Activated B cell treated with CpG ODN at 0.5 μM for 24 hours (primary cell): ENCODE data around the gene NOL4L. TPM values are rescaled to one million over a fixed set of nuclear protein-coding genes. Genes with fewer than 3 reads are reported as not detected.

ENCODE experiments used
- ATAC-seq: fragments of 200-7000 bp; cut with Tn5 transposase; one replicate; pipeline ENCODE4 v1.10.0; 2021; ENCODE audit warnings: low read depth, mild to moderate bottlenecking, moderate library complexity
- CTCF ChIA-PET: fragments of 350-600 bp; sonication (Branson Sonifier 250); formaldehyde crosslinking; loops from one replicate; lab custom pipeline; 2021; ENCODE audit warnings: antibody characterized with exemption; lab: Charles Lee
- POLR2A ChIA-PET: fragments of 350-600 bp; sonication (Branson Sonifier 250); formaldehyde crosslinking; loops from one replicate; lab custom pipeline; 2021; ENCODE audit warnings: antibody characterized with exemption; lab: Charles Lee
- DNase-seq: peaks from one replicate; pipeline ENCODE4 v3.0.0; 2022
- H3K27ac Mint-ChIP-seq: one replicate; pipeline ENCODE4 v1.8.0; 2020; ENCODE audit warnings: mixed read lengths
- H3K27me3 Mint-ChIP-seq: one replicate; pipeline ENCODE4 v1.8.0; 2021; ENCODE audit warnings: mixed read lengths
- H3K36me3 Mint-ChIP-seq: one replicate; pipeline ENCODE4 v1.8.0; 2021; ENCODE audit warnings: low read depth, mixed read lengths
- H3K4me1 Mint-ChIP-seq: one replicate; pipeline ENCODE4 v1.8.0; 2021; ENCODE audit warnings: mixed read lengths
- H3K4me3 Mint-ChIP-seq: one replicate; pipeline ENCODE4 v1.8.0; 2020; ENCODE audit warnings: mild to moderate bottlenecking, mixed read lengths
- H3K9me3 Mint-ChIP-seq: one replicate; pipeline ENCODE4 v1.8.0; 2020; ENCODE audit warnings: mixed read lengths
- CTCF ChIP-seq: fragments of 200-600 bp; IDR thresholded peaks from one replicate; pipeline ENCODE4 v1.8.0; 2022; ENCODE audit warnings: antibody characterized with exemption, mild to moderate bottlenecking
- intact Hi-C: fragments of 100-400 bp; cut with micrococcal nuclease; formaldehyde crosslinking; loops from one replicate; pipeline ENCODE4 v1.15.1; 2024
- total RNA-seq: library from RNA; stranded (reverse); gene quantifications from 2 replicates; pipeline ENCODE4 v1.2.3, GENCODE V29; 2022

The NOL4L gene
- total RNA-seq, 1 donor from 2014 or later = 4.7 TPM

DNA sequence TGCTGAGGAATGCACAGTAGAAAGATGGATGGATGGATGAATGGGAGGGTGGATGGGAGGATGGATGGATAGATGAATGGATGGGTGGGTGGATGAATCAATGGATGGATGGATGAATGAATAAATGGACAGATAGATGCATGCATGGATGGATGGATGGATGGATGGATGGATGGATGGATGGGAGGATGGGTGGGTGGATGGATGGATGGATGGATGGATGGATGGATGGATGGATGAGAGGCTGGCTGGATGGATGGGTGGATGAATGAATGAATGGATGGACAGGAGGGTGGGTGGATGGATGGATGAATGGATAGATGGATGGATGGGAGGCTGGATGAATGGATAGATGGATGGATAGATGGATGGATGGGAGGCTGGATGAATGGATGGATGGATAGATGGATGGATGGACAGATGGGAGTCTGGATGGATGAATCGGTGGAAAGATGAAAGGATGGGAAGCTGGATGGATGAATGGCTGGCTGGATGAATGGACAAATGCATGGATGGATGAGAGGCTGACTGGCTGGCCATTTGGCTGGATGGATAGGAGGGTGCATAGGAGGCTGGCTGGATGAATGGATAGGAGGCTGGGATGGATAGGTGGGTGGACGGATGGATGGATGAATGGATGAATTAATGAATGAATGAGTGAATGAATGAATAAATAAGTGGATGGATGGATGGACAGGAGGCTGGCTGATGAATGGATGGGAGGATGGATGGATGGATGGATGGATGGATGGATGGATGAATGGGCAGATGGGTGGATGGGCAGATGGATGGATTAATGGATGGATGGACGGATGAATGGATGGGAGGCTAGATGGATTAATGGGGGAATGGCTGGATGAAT, 28.3 kb upstream of the NOL4L start:
- H3K4me3 Mint-ChIP-seq = no peak overlapping the region
- CTCF ChIA-PET = no interaction called here
- H3K4me1 Mint-ChIP-seq = no peaks in the 10 kb centered on the region
- intact Hi-C loops = no loop called here
- peaks cover 28% of the 10 kb centered on the region for H3K27me3 Mint-ChIP-seq
- ATAC-seq (no peak), DNase-seq (no peak)
- no peaks in the 10 kb centered on the region for H3K36me3 Mint-ChIP-seq
- no peaks in the 10 kb centered on the region for H3K9me3 Mint-ChIP-seq
- no peak overlapping the region for H3K27ac Mint-ChIP-seq
- no peak for TF ChIP-seq CTCF
- POLR2A ChIA-PET = no interaction called here

- no peak for TF ChIP-seq CTCF
- POLR2A ChIA-PET = no interaction called here
- no peaks in the 10 kb centered on the region for H3K36me3 Mint-ChIP-seq
- H3K4me1 Mint-ChIP-seq = no peaks in the 10 kb centered on the region
- CTCF ChIA-PET = no interaction called here
- DNase-seq = no peak
- H3K9me3 Mint-ChIP-seq = no peaks in the 10 kb centered on the region
- no peak overlapping the region for H3K4me3 Mint-ChIP-seq
- no peak for ATAC-seq
- intact Hi-C loops = no loop called here
- H3K27ac Mint-ChIP-seq = no peak overlapping the region
- peaks cover 26% of the 10 kb centered on the region for H3K27me3 Mint-ChIP-seq
Measured at GRCh38 chr20:32612351-32613191, 27.4 kb upstream of the NOL4L start.

DNA sequence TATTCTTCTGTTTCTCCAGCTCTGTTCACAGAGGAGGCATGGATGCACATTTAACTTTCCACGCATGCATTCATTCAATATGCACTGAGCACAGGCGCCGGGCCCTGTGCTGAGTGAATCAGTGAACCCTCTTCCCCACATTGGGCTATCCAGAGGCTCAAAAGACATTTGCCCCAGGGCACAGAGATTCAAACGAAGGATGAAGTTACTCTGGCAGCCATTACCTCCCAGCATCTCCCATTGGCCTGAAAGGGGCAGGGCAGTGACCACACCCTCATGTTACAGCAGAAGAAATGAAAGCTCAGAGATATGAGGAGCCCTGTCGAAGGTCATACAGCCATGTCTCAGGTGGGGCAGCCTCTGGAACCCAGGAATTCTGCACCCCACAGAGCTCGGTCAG, 26.7 kb upstream of the NOL4L start:
- H3K4me1 Mint-ChIP-seq = no peaks in the 10 kb centered on the region
- no peak overlapping the region for H3K4me3 Mint-ChIP-seq
- no peak overlapping the region for H3K27ac Mint-ChIP-seq
- no peaks in the 10 kb centered on the region for H3K9me3 Mint-ChIP-seq
- intact Hi-C loops = no loop called here
- CTCF ChIA-PET = no interaction called here
- POLR2A ChIA-PET = no interaction called here
- ATAC-seq = no peak
- peaks cover 26% of the 10 kb centered on the region for H3K27me3 Mint-ChIP-seq
- no peaks in the 10 kb centered on the region for H3K36me3 Mint-ChIP-seq
- no peak for TF ChIP-seq CTCF
- DNase-seq = no peak

- DNase-seq (no peak), ATAC-seq (no peak)
- H3K36me3 Mint-ChIP-seq = no peaks in the 10 kb centered on the region
- no peak overlapping the region for H3K27ac Mint-ChIP-seq
- ChIA-PET POLR2A (no interaction called here), CTCF (no interaction called here)
- no peaks in the 10 kb centered on the region for H3K9me3 Mint-ChIP-seq
- no peak for TF ChIP-seq CTCF
- H3K27me3 Mint-ChIP-seq = peaks cover 26% of the 10 kb centered on the region
- intact Hi-C loops = no loop called here
- no peak overlapping the region for H3K4me3 Mint-ChIP-seq
- H3K4me1 Mint-ChIP-seq = no peaks in the 10 kb centered on the region
Measured at GRCh38 chr20:32611286-32611685, 26.2 kb upstream of the NOL4L start.
